Measurements from ENCODE around the gene P2RX5.

P2RX5 gene

DNA sequence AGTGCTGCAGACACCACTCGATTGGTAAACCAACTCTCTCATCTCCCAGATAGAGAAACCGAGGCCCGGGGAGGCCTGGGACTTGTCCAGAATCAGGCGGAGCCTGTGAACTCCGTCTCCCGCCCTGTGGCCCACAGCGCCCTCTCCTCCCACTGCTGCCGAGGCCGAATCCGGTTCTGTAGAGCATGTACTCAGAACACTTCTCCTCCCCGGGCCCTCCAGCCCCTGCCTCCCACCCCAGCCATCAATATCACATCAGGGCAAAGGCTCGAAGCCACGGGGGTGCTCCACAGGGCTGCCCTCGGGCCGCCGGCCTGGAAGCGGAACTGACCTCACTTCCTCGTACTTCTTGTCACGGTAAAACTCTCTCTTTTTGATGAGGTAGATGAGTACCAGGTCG is 14.4 kb downstream of the P2RX5 start:
- DNase-seq (ENCODE audit: low read depth) = no peak
- no peak overlapping the region for H3K4me3 ChIP-seq (ENCODE audit: low read length)
- TF ChIP-seq CTCF (IDR thresholded peaks at IDR 0.05; ENCODE audit: insufficient read depth, low read depth, low read length, missing control alignments) = no peak

- DNase-seq (ENCODE audit: low read depth) = no peak
- no peak overlapping the region for H3K4me3 ChIP-seq (ENCODE audit: low read length)
- TF ChIP-seq CTCF (IDR thresholded peaks at IDR 0.05; ENCODE audit: insufficient read depth, low read depth, low read length, missing control alignments) = no peak
Measured at GRCh38 chr17:3681057-3681456, 14.9 kb downstream of the P2RX5 start.

GRCh38 chr17:3679531-3680126 is 16.3 kb downstream of the P2RX5 start:
- DNase-seq (ENCODE audit: low read depth) = no peak
- H3K4me3 ChIP-seq (ENCODE audit: low read length) = no peak overlapping the region
- TF ChIP-seq CTCF (IDR thresholded peaks at IDR 0.05; ENCODE audit: insufficient read depth, low read depth, low read length, missing control alignments) = no peak

DNA sequence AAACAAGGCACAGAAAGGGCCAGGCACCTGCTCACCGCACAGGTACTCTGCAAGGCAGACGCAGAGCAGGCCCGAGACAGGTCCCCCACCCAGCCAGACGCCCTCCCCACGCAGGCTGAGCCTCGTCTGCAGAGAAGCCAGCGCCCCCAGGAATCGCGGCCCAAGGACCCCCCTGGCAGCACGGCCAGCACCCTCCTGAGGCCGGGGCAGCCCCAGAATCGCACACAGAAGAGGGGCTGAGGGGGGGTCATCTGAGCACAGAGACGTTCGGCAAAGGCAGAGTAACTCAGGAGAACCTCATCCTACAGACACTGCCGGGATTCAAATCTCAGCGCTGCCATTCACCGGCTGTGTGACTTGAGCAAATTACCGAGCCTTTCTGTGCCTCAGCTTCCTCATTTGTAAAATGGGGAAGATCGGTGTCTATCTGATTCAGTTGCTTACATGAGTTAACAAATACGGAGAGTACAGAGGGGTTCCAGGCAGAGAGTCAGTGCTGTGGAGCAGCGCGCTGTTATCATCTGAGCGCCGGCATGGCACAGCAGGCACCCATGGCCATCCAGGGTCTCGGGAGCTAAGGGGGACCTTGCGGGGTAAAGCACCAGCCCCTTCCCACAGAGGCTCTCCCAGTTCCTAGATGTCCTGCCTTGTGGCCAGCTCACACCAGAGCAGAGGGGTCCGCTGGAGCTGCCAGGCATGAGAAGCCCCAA is 17.0 kb downstream of the P2RX5 start:
- DNase-seq (ENCODE audit: low read depth) = no peak
- H3K4me3 ChIP-seq (ENCODE audit: low read length) = no peak overlapping the region
- TF ChIP-seq CTCF (IDR thresholded peaks at IDR 0.05; ENCODE audit: insufficient read depth, low read depth, low read length, missing control alignments) = no peak

DNA sequence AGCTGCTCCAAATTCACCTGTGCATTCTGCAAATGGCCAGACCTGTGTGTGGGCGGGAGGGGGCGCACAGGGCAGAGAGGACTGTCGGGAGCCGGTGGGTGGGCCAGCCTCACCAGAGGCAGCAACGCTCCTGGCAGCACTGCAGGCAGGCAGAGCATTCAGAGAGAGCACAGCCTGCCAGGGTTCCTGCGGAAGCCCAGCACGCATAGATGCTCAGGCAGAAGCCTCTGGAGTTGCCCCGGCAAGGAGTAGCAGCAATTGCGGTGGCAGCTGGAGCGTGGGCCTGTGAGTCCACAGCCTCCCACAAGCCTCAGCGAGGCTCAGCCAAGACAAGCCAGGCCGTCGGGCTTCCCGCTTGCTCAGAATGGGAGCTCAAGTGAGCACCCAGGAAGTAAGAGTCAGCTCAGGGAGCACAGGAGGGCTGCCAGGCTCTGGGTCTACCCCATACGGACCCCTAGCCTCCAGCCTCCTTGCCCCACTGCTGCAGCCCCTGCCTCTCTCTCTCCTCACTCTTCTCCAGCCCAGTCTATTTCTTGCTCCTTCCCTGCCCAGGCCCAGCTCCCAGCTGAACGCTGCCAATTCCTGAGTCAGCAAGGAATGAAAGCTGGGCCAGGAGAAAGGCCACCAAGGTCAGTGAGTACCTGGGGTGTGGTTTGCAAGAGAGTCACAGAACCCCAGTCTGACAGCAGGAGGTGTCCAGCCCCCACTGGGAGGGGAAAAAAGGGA is 17.7 kb downstream of the P2RX5 start:
- no peak overlapping the region for H3K4me3 ChIP-seq (ENCODE audit: low read length)
- no peak for TF ChIP-seq CTCF (IDR thresholded peaks at IDR 0.05; ENCODE audit: insufficient read depth, low read depth, low read length, missing control alignments)
- DNase-seq (ENCODE audit: low read depth) = no peak

DNA sequence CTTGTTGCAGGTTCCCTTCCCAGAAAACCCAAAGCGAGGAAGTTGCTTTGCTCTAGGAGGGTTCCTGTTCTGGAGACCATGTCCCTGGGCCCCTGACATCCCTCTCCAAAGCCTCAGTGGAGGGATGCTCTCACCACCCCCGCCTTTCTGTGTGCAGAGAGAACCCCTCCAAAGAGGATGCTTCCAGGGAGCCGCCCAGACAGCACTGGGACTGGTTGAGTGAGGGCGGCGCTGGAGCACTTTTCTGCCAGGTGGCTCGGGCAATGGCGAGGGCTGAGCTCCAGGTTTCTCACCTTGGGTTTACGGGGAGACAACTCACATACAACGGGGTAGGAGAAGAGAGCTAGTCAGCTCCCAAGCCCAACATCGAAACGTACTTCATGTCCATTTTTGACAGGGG is 20.1 kb downstream of the P2RX5 start:
- TF ChIP-seq CTCF (IDR thresholded peaks at IDR 0.05; ENCODE audit: insufficient read depth, low read depth, low read length, missing control alignments) = no peak
- no peak for DNase-seq (ENCODE audit: low read depth)
- H3K4me3 ChIP-seq (ENCODE audit: low read length) = no peak overlapping the region
